Colonic mucosa (tissue), 4 donors: ENCODE data around the gene SRPRB. TPM values are rescaled to one million over a fixed set of nuclear protein-coding genes. Genes with fewer than 3 reads are reported as not detected.

Source experiments
- DNase-seq: peaks from one replicate; pipeline ENCODE4 v3.0.0-alpha.2; 2020
- H3K27ac ChIP-seq: fragments of 200-600 bp; one replicate; pipeline ENCODE4 v1.8.0; 2021
- H3K27me3 ChIP-seq: fragments of 200-600 bp; one replicate; pipeline ENCODE4 v1.8.0; 2021
- H3K36me3 ChIP-seq: fragments of 200-600 bp; one replicate; pipeline ENCODE4 v1.8.0; 2021
- H3K4me1 ChIP-seq: fragments of 200-600 bp; one replicate; pipeline ENCODE4 v1.8.0; 2021; ENCODE audit warnings: mild to moderate bottlenecking
- H3K4me3 ChIP-seq: fragments of 200-600 bp; one replicate; pipeline ENCODE4 v1.8.0; 2021
- H3K9ac ChIP-seq, 2 donors: one replicate each; pipeline ENCODE4 v1.7.0; 2013; ENCODE audit warnings: control low read depth in 2 of 2, low read depth in 2 of 2, low read length in 2 of 2
- H3K9me3 ChIP-seq: fragments of 200-600 bp; one replicate; pipeline ENCODE4 v1.8.0; 2021
- intact Hi-C: fragments of 100-400 bp; cut with DNase I; formaldehyde crosslinking; loops from one replicate; pipeline ENCODE4 v1.14.1; 2022
- total RNA-seq, 2 donors: library from RNA; stranded (reverse); fragmentation: NEBNext Ultra II Directional in 1 of 2; extraction: Animal tissue kit (Norgen Biotek cat#: 25700) in 1 of 2; gene quantifications; one replicate each; pipeline ENCODE4 v1.2.1, GENCODE V29; 2021
- TF ChIP-seq, protein P1 (sequence below): fragments of 200-600 bp; IDR thresholded peaks from one replicate; pipeline ENCODE4 v1.8.0; 2022; ENCODE audit warnings: antibody characterized with exemption, mild to moderate bottlenecking
- donor health status: healthy.
- donor health status: DM: no; HTN: no; CAD: no.
- donor health status: DM: no; HTN: no; CAD: no.

SRPRB gene
- total RNA-seq, 2 donors from 2014 or later = 38.0 to 86.1 TPM

DNA sequence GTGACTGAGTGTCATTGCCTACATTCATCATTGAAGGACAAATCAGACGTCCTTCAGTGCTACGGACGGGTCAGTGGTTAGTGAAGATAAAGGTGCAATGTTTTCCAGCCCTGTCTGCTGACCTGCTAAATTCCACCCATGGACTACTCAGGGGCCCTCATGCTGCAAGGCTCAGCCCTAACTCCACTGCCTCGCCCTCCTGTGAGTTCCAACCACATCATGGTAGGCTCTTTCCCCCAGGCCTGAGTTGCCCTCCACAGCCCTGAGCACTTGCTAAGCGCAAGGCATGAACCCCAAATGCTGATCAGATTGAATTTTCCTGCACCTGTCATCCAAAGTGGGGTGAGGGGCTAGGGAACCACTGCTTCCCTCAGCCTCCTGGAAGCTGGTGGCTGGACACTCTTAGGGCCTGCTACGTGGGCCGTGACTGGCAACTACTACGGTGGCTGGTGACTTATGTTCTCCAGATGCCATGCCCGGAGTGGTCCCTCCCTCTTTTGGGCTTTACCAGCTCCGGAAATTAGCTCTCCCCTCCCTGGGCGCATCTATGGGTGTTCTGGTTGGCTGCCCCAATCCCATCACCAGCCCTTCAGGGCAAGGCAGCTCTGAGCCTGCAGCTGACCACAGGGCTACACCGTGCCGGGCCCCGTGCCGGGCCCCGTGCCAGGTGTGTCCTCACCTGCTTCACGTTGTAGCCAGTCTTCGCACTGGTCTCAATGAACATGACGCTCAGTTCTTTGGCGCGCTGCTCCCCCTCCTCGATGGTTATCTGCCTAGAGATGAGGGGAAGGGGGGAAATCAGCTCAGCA is 32.1 kb downstream of the SRPRB start:
- intact Hi-C loops = no loop called here
- DNase-seq = no peak
- no peaks in the 10 kb centered on the region for H3K36me3 ChIP-seq

DNA sequence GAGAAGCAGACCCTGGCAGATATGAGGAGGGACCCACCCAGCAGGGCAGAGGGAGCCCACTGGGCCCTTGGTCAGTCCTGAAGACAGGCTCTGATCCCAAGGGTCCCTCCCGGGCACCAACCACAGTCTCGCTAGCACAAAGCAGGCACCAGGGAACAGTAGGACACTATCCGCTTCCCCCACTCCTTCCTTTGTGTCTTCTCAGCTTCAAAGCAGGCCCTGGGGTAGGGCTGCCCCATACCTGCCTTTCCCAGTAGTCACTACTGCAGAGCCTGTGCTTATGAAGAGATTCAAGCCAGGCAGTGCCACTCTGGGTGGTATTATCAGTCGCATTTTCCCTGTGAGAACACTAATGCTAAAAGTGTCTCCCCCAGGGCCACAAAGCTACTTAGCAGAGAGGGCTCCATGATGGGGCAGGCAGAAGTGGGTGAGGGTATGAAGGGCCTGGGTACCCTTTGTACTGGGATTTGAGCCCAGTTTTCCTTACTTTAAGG is 32.7 kb downstream of the SRPRB start:
- H3K36me3 ChIP-seq = no peaks in the 10 kb centered on the region
- no peak overlapping the region for H3K9ac ChIP-seq
- H3K9me3 ChIP-seq = no peaks in the 10 kb centered on the region
- H3K27me3 ChIP-seq = no peaks in the 10 kb centered on the region
- TF ChIP-seq, protein P1, sequence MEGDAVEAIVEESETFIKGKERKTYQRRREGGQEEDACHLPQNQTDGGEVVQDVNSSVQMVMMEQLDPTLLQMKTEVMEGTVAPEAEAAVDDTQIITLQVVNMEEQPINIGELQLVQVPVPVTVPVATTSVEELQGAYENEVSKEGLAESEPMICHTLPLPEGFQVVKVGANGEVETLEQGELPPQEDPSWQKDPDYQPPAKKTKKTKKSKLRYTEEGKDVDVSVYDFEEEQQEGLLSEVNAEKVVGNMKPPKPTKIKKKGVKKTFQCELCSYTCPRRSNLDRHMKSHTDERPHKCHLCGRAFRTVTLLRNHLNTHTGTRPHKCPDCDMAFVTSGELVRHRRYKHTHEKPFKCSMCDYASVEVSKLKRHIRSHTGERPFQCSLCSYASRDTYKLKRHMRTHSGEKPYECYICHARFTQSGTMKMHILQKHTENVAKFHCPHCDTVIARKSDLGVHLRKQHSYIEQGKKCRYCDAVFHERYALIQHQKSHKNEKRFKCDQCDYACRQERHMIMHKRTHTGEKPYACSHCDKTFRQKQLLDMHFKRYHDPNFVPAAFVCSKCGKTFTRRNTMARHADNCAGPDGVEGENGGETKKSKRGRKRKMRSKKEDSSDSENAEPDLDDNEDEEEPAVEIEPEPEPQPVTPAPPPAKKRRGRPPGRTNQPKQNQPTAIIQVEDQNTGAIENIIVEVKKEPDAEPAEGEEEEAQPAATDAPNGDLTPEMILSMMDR = no peak
- H3K4me3 ChIP-seq = no peak overlapping the region
- H3K4me1 ChIP-seq = no peaks in the 10 kb centered on the region
- no peak overlapping the region for H3K27ac ChIP-seq
- DNase-seq = no peak
- intact Hi-C loops = no loop called here

More for the DNA sequence above, 32.1 kb downstream of the SRPRB start:
- H3K9ac ChIP-seq = no peak overlapping the region
- TF ChIP-seq, protein P1 = no peak
- H3K27ac ChIP-seq = no peak overlapping the region
- H3K4me1 ChIP-seq = no peaks in the 10 kb centered on the region
- no peaks in the 10 kb centered on the region for H3K9me3 ChIP-seq
- H3K27me3 ChIP-seq = no peaks in the 10 kb centered on the region
- H3K4me3 ChIP-seq = no peak overlapping the region

DNA sequence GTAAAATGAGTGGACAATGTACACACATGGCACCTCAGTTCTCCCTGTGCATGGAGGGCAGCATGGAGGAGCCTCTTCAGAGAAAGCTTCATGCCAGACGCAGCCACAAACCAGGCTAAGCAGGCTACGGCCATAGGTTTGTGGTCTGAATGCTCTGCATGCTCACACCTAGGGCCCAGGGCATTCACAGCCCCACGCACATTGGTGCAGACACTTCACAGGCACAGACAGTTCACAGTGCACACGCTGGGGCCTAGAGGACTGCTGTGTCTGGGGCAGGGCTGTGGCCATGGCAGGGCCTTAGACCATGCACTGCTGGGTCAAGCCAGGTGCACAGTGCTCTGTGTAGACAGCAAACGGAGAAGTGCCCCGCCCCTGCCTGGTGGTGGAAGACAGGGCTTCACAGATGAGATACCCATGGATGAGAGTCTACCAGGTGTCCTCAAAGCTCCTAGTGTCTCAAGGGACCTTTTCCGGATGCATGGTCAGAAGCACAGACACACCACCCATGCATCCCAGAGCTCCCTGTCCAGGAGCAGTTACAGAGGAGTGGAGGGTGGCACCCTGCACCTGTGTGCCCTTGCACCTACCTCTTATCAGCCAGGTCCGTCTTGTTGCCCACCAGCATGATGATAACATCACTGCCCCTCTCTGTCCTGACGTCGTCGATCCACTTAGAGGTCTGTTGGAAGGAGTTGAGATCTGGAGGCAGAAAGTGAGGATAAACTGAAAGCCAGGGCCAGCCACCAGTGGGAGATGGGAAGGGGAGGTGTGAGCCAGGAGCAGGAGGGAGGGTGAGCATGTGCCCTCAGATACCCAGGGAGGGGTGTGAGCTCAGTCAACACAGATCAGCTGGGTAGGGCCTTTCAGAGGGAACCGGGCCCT is 33.5 kb downstream of the SRPRB start:
- intact Hi-C loops = no loop called here
- H3K9ac ChIP-seq = no peak overlapping the region
- H3K36me3 ChIP-seq = no peaks in the 10 kb centered on the region
- no peaks in the 10 kb centered on the region for H3K27me3 ChIP-seq
- no peak overlapping the region for H3K27ac ChIP-seq
- H3K4me1 ChIP-seq = no peaks in the 10 kb centered on the region
- no peaks in the 10 kb centered on the region for H3K9me3 ChIP-seq
- H3K4me3 ChIP-seq = no peak overlapping the region
- TF ChIP-seq, protein P1 = no peak
- no peak for DNase-seq

DNA sequence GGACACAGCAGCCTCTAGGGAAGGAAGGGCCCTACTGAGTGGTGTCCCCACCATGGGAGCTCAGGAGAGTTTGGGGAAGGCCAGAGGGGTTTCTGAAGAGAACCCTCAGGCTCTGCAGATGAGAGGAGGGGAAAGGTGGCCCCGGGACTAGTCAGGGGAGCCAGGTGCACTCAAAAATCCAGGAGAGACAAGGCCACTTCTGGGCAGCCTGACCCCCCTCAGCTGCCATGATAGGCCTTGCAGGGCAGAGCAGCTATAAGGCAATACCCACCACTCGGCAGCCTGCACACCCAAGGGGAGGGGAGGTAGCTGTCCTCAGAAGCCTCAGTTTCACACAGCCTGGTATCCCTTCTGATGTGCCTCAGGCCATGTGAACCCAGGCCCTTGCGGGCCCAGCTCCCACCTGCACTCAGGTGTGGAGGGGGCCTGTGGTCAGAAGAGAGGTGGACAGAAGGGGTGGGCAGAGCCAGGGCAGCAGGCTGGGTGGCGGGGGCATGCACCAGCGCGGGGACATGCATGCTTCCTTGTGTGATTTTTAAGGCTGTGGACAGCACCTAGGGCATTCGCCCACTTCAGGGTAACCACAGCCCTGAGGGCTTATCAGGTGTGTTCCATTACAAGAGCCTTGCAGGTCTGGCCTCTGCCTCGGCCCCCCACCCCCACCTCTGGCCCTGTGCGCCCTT is 34.6 kb downstream of the SRPRB start:
- no peaks in the 10 kb centered on the region for H3K36me3 ChIP-seq
- TF ChIP-seq, protein P1 = no peak
- H3K9ac ChIP-seq = no peak overlapping the region
- DNase-seq = no peak
- intact Hi-C loops = no loop called here
- H3K27ac ChIP-seq = no peak overlapping the region
- no peak overlapping the region for H3K4me3 ChIP-seq
- H3K4me1 ChIP-seq = no peaks in the 10 kb centered on the region
- no peaks in the 10 kb centered on the region for H3K27me3 ChIP-seq
- H3K9me3 ChIP-seq = no peaks in the 10 kb centered on the region

DNA sequence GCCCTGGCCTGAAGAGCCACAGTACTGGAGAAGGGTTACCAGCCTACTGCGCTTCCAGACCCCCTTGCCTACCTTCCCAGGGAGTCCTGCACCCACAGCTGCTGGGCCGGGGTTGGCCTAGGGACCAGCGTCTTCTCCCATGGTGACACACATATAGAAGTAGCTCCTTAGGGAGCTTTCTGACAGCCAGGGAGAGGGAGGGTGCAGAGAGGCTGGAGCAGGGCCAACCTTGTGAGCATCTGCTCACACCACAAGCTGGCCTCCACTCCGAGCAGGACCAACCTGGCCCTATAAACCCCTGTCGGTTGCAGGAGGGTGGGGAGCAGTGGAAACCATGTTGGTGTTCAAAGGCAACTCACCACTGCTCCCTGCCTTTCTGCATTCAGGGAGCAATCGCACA is 35.2 kb downstream of the SRPRB start:
- no peak overlapping the region for H3K27ac ChIP-seq
- intact Hi-C loops = no loop called here
- no peak overlapping the region for H3K9ac ChIP-seq

More for the DNA sequence above, 35.2 kb downstream of the SRPRB start:
- Histone ChIP-seq H3K4me3 (no peak overlapping the region), H3K27me3 (no peaks in the 10 kb centered on the region), H3K36me3 (no peaks in the 10 kb centered on the region), H3K9me3 (no peaks in the 10 kb centered on the region), H3K4me1 (no peaks in the 10 kb centered on the region)
- TF ChIP-seq, protein P1 = no peak
- DNase-seq = no peak
